Measurements from ENCODE around the gene MAML3. TPM values are rescaled to one million over a fixed set of nuclear protein-coding genes. Genes with fewer than 3 reads are reported as not detected.

The MAML3 gene
- total and polyA plus RNA-seq, 8 donors = 1.7 to 20.3 (median 8.4) TPM

DNA sequence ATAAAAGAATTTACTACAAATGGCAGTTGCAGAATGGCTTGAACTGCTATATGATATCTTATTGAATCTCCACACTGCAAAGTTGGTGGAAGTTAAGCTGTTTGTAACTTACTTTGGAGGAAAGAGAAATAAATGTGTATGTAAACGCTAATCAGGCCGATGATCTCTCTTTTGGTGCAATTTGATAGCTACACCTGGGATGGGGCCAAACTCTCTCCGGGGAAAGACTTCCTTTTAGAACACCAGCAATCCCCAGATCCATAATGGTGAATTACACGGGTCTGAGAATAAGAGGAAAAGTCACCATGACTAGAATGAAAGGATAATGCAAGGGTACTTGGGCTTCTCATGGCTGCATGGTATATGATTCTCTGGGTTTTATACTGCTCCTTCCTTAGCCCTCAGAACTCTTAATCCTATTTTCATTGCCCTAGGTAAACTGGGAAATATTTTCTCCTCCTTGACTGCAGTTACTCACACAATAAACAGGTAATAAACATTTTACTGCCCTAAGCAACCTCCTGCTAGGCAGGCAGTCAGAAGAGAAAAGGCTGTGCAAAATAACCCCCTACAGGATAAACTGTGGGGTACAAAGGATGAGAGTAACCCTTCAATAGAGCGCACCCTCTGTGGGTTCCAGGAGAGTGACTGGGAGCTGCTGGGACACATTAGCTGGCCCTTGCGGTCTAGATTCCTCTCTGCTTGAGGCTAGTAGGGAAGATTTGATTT, 379.1 kb downstream of the MAML3 start:
- Histone ChIP-seq H3K27me3 (no peaks in the 10 kb centered on the region), H3K4me3 (no peak overlapping the region), H3K36me3 (no peaks in the 10 kb centered on the region), H3K9me3 (no peaks in the 10 kb centered on the region), H3K27ac (no peak overlapping the region), H3K4me1 (no peaks in the 10 kb centered on the region)
- no peak for DNase-seq
- intact Hi-C loops (cut with DNase I; ENCODE audit: low total_unique reads) = no loop called here
- no peak for TF ChIP-seq POLR2A (IDR thresholded peaks at IDR 0.05)
- no peak for TF ChIP-seq POLR2AphosphoS5 (IDR thresholded peaks at IDR 0.05)
- TF ChIP-seq, protein P1, sequence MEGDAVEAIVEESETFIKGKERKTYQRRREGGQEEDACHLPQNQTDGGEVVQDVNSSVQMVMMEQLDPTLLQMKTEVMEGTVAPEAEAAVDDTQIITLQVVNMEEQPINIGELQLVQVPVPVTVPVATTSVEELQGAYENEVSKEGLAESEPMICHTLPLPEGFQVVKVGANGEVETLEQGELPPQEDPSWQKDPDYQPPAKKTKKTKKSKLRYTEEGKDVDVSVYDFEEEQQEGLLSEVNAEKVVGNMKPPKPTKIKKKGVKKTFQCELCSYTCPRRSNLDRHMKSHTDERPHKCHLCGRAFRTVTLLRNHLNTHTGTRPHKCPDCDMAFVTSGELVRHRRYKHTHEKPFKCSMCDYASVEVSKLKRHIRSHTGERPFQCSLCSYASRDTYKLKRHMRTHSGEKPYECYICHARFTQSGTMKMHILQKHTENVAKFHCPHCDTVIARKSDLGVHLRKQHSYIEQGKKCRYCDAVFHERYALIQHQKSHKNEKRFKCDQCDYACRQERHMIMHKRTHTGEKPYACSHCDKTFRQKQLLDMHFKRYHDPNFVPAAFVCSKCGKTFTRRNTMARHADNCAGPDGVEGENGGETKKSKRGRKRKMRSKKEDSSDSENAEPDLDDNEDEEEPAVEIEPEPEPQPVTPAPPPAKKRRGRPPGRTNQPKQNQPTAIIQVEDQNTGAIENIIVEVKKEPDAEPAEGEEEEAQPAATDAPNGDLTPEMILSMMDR (IDR thresholded peaks at IDR 0.05) = no peak
- TF ChIP-seq EP300 (IDR thresholded peaks at IDR 0.05) = no peak
- 76 to 84% (median 79%) methylated on average over 6 of the region's 6 CpGs for WGBS, 5 donors

DNA sequence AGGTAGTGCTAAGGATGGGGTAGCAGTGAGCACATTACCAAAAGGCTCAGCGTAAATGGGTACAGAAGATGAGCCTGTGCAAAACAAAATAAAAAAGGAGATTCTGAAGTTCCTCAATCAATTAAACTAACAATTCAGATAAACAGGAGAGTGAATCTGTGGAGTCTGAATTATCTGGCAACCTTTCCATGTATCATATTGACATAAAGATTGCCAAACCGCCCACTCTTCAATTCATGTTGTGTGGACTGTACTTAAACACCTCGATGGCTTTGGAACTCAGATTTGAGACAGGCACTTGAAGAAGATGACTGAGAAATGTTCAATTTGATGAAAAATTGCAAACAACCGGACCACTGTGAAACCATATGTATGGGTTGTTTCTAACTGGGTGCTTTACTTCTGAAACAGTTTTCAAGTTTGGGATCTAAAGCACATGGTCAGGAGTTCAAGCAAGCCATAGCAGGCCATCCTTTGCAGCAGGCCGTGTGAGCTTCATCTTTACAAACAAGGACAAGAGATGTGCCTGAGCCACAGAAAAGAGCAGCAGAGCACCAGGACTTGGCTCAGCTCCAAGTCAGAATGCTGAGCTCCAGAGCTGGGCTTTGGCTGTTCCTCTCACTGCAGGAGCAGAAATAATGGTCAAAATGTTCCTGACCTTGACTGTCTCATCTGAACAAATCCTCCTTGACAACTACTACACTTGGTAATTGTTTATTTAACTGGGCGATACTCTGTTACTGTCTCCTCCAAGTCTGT, 380.2 kb downstream of the MAML3 start:
- Histone ChIP-seq H3K27me3 (no peaks in the 10 kb centered on the region), H3K9me3 (no peaks in the 10 kb centered on the region), H3K4me3 (no peak overlapping the region), H3K27ac (no peak overlapping the region), H3K36me3 (no peaks in the 10 kb centered on the region), H3K4me1 (no peaks in the 10 kb centered on the region)
- intact Hi-C loops (cut with DNase I; ENCODE audit: low total_unique reads) = no loop called here
- WGBS, 5 donors = 72 to 84% (median 83%) methylated on average over 6 of the region's 6 CpGs
- TF ChIP-seq POLR2AphosphoS5 (IDR thresholded peaks at IDR 0.05) (no peak), POLR2A (IDR thresholded peaks at IDR 0.05) (no peak), EP300 (IDR thresholded peaks at IDR 0.05) (no peak)
- TF ChIP-seq, protein P1 (IDR thresholded peaks at IDR 0.05) = no peak
- DNase-seq = no peak

DNA sequence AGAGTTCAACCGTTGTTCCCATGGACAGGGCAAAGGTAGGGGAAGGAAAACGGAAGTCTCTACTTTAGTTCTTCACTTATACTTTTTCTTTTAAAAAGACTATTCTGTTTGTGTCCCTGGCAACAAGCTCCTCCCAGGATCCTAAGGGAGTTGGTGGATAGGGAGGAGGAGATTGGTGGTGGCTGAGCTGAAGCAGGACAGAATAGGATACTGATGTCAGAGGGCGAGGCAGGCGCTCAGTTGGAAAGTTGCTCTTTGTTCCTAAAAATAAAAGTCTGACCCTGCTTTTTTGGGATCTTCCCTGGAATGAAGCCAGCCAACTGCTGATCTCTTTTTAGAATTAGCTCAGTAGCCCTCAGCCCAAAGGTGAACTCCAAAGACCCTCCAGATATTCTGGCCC, 383.6 kb downstream of the MAML3 start:
- peak in 1 of 2 donors; percentile 68 for DNase-seq
- H3K27ac ChIP-seq = no peak overlapping the region
- H3K9me3 ChIP-seq = no peaks in the 10 kb centered on the region
- WGBS, 5 donors = 75 to 89% (median 82%) methylated on average over 4 of the region's 4 CpGs
- H3K27me3 ChIP-seq = no peaks in the 10 kb centered on the region
- intact Hi-C loops (cut with DNase I; ENCODE audit: low total_unique reads) = no loop called here
- no peaks in the 10 kb centered on the region for H3K4me1 ChIP-seq
- no peak overlapping the region for H3K4me3 ChIP-seq
- no peaks in the 10 kb centered on the region for H3K36me3 ChIP-seq
- TF ChIP-seq POLR2A (IDR thresholded peaks at IDR 0.05) = no peak
- TF ChIP-seq, protein P1 (IDR thresholded peaks at IDR 0.05) = no peak
- TF ChIP-seq POLR2AphosphoS5 (IDR thresholded peaks at IDR 0.05) = no peak

DNA sequence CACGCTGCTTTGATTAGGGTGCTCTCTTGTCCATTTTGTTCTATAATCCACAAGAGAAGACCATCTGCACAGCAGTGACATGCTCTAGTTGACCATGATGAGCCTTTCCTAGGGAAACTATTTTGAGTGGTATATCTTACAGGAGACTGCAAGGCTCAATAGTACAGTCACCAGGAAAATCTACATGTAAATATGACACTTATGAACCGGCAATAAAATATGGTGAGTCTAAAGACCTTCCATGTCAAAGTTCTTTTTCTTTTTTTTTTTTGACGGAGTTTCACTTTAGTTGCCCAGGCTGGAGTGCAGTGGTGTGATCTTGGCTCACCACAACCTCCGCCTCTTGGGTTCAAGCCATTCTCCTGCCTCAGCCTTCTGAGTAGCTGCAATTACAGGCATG, 384.6 kb downstream of the MAML3 start:
- no peak overlapping the region for H3K27ac ChIP-seq
- no peaks in the 10 kb centered on the region for H3K36me3 ChIP-seq
- no peaks in the 10 kb centered on the region for H3K9me3 ChIP-seq
- H3K4me3 ChIP-seq = no peak overlapping the region
- DNase-seq = no peak
- TF ChIP-seq POLR2A (IDR thresholded peaks at IDR 0.05) (no peak), POLR2AphosphoS5 (IDR thresholded peaks at IDR 0.05) (no peak), EP300 (IDR thresholded peaks at IDR 0.05) (no peak)
- TF ChIP-seq, protein P1 (IDR thresholded peaks at IDR 0.05) = no peak
- intact Hi-C loops (cut with DNase I; ENCODE audit: low total_unique reads) = no loop called here
- 68 to 91% (median 72%) methylated on average over 4 of the region's 4 CpGs for WGBS, 5 donors
- H3K4me1 ChIP-seq = peaks cover 0 to 6% (median 4%) of the 10 kb centered on the region in 4 donors
- no peaks in the 10 kb centered on the region for H3K27me3 ChIP-seq
